Left hindlimb (tissue), 1 donor: Measurements from ENCODE around the gene IDNK.
A peak's percentile ranks its signal among the peaks of the same experiment; 100 is the strongest.
"Not testable (repeated sequence)": the region's sequence is repeated elsewhere in the genome, so short reads cannot be mapped to it uniquely, and the experiment has no call there.

Source experiments
- DNase-seq: peaks from one replicate; pipeline ENCODE4 v3.0.0-alpha.2; 2018

The IDNK gene

GRCh38 chr9:83622939-83623678 lies at the start of gene IDNK:
IDNK (plus strand) TSS chr9:83623143; CDS start chr9:83623172, 29 bp downstream.
- DNase-seq, result peak; percentile 88

- DNase-seq, result no peak
Measured at GRCh38 chr9:83574482-83574881, 48.5 kb upstream of the IDNK start.

GRCh38 chr9:83582029-83582428 lies 40.9 kb upstream of the IDNK start:
- DNase-seq, result no peak

- DNase-seq, result peak; percentile 70
Measured at GRCh38 chr9:83583151-83584014, 39.6 kb upstream of the IDNK start.

GRCh38 chr9:83584995-83585394 lies 37.9 kb upstream of the IDNK start:
- no peak for DNase-seq

GRCh38 chr9:83588256-83588655 lies 34.7 kb upstream of the IDNK start:
- no peak for DNase-seq

- DNase-seq, result no peak
Measured at GRCh38 chr9:83596899-83597504, 25.9 kb upstream of the IDNK start.

- no peak for DNase-seq
Measured at GRCh38 chr9:83598487-83598886, 24.5 kb upstream of the IDNK start.

- DNase-seq, result no peak
Measured at GRCh38 chr9:83599071-83599470, 23.9 kb upstream of the IDNK start.

- DNase-seq, result no peak
Measured at GRCh38 chr9:83601463-83601862, 21.5 kb upstream of the IDNK start.

GRCh38 chr9:83607620-83608019 lies 15.3 kb upstream of the IDNK start:
- not testable (repeated sequence) for DNase-seq

GRCh38 chr9:83613298-83613697 lies 9.6 kb upstream of the IDNK start:
- DNase-seq, result not testable (repeated sequence)

GRCh38 chr9:83617299-83617698 lies 5.6 kb upstream of the IDNK start:
- DNase-seq, result no peak

GRCh38 chr9:83620841-83621636 lies 1.9 kb upstream of the IDNK start:
- DNase-seq, result no peak

GRCh38 chr9:83622433-83622938 lies 457 bp upstream of the IDNK start:
- DNase-seq, result no peak

- no peak for DNase-seq
Measured at GRCh38 chr9:83623679-83624076, 735 bp downstream of the IDNK start.

GRCh38 chr9:83625178-83625577 lies 2.2 kb downstream of the IDNK start:
- no peak for DNase-seq

- DNase-seq, result no peak
Measured at GRCh38 chr9:83628540-83628939, 5.6 kb downstream of the IDNK start.

- DNase-seq, result no peak
Measured at GRCh38 chr9:83629433-83630104, 6.6 kb downstream of the IDNK start.

GRCh38 chr9:83630938-83631457 lies 8.1 kb downstream of the IDNK start:
- DNase-seq, result no peak

- DNase-seq, result no peak
Measured at GRCh38 chr9:83633255-83633654, 10.3 kb downstream of the IDNK start.

- DNase-seq, result no peak
Measured at GRCh38 chr9:83633676-83634075, 10.7 kb downstream of the IDNK start.
